Measurements from ENCODE around the gene CNDP2. TPM values are rescaled to one million over a fixed set of nuclear protein-coding genes. Genes with fewer than 3 reads are reported as not detected.

The CNDP2 gene
- total and polyA plus RNA-seq, 2 experiments from 2014 or later, result 95.7 to 135 TPM

DNA sequence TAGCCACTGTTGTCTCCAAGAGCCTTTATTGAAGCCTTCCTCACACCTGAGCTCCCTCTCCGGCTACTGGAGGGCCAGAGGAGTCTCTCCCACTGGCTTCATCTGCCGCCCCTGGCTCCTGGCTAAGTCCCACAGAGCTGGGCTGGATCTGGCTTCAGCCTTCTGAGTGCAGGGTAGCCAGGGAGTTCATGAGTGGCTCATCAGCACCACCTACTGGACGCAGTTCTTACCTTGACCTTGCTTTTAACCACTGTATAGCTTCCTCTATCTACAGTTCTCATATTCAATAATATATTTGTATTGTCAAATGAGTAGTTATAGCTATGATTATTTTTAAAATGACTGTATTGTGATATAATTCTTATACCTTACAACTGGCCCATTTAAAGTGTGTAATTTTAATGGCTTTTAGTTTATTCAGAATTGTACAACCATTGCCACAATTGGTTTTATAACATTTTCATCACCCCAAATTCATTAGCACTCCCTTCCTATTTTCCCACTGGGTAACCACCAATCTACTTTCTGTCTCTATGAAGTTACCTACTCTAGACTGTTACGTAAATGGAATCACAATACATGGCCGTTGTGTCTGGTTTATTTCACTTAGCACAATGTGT lies 55.9 kb downstream of the CNDP2 start:
- peak; percentile 92 for DNase-seq (ENCODE audit: low spot score)
- no peak overlapping the region for H3K4me3 ChIP-seq
- no peaks in the 10 kb centered on the region for H3K27me3 ChIP-seq
- 34% methylated on average over 5 of the region's 5 CpGs for WGBS (ENCODE audit: low lambda C conversion rate, missing lambda C conversion rate)
- no peak for TF ChIP-seq EZH2 (IDR thresholded peaks at IDR 0.05; ENCODE audit: borderline replicate concordance)
- no peak for TF ChIP-seq EZH2phosphoT487 (IDR thresholded peaks at IDR 0.05; ENCODE audit: low read depth, severe bottlenecking, unreplicated experiment)
- TF ChIP-seq, protein P1, sequence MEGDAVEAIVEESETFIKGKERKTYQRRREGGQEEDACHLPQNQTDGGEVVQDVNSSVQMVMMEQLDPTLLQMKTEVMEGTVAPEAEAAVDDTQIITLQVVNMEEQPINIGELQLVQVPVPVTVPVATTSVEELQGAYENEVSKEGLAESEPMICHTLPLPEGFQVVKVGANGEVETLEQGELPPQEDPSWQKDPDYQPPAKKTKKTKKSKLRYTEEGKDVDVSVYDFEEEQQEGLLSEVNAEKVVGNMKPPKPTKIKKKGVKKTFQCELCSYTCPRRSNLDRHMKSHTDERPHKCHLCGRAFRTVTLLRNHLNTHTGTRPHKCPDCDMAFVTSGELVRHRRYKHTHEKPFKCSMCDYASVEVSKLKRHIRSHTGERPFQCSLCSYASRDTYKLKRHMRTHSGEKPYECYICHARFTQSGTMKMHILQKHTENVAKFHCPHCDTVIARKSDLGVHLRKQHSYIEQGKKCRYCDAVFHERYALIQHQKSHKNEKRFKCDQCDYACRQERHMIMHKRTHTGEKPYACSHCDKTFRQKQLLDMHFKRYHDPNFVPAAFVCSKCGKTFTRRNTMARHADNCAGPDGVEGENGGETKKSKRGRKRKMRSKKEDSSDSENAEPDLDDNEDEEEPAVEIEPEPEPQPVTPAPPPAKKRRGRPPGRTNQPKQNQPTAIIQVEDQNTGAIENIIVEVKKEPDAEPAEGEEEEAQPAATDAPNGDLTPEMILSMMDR (IDR thresholded peaks at IDR 0.05; ENCODE audit: poor library complexity), result peak; percentile 81
- no peak overlapping the region for H2AFZ ChIP-seq
- H3K27ac ChIP-seq, result no peak overlapping the region
- H3K79me2 ChIP-seq, result no peaks in the 10 kb centered on the region
- H3K4me1 ChIP-seq (ENCODE audit: insufficient read depth), result no peaks in the 10 kb centered on the region
- H3K4me2 ChIP-seq, result no peak overlapping the region
- no peaks in the 10 kb centered on the region for H3K9me3 ChIP-seq (ENCODE audit: low read depth)
- H3K9me2 ChIP-seq (replicated peaks; ENCODE audit: insufficient read depth), result no peaks in the 10 kb centered on the region
- H3K36me3 ChIP-seq (replicated peaks; ENCODE audit: insufficient read depth, low read depth), result no peaks in the 10 kb centered on the region
- no peaks in the 10 kb centered on the region for H4K20me1 ChIP-seq (ENCODE audit: insufficient read depth, poor library complexity, severe bottlenecking)

DNA sequence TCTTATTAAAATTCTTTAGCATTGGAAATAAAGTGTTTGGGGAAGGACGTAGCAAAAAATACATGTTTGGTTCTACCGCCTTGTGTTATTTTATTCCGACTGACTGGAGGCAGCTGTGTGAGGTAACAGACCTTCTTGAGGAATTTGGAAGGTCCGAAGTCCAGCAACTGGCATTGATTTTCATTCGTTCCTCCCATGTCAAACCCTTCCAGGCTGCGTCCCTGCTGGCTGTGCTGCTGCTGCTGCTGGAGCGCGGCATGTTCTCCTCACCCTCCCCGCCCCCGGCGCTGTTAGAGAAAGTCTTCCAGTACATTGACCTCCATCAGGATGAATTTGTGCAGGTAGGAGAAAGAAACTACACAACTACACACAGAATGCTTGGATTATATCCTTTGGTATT lies 60.0 kb downstream of the CNDP2 start:
- H3K9me2 ChIP-seq (replicated peaks; ENCODE audit: insufficient read depth), result no peaks in the 10 kb centered on the region
- H3K4me2 ChIP-seq, result no peak overlapping the region
- no peak for DNase-seq (ENCODE audit: low spot score)
- no peak overlapping the region for H3K27ac ChIP-seq
- H3K9me3 ChIP-seq (ENCODE audit: low read depth), result no peaks in the 10 kb centered on the region
- no peaks in the 10 kb centered on the region for H3K4me1 ChIP-seq (ENCODE audit: insufficient read depth)
- WGBS (ENCODE audit: low lambda C conversion rate, missing lambda C conversion rate), result 80% methylated on average over 11 of the region's 11 CpGs
- H3K4me3 ChIP-seq, result no peak overlapping the region
- TF ChIP-seq EZH2 (IDR thresholded peaks at IDR 0.05; ENCODE audit: borderline replicate concordance) (no peak), EZH2phosphoT487 (IDR thresholded peaks at IDR 0.05; ENCODE audit: low read depth, severe bottlenecking, unreplicated experiment) (no peak)
- TF ChIP-seq, protein P1 (IDR thresholded peaks at IDR 0.05; ENCODE audit: poor library complexity), result no peak
- H3K79me2 ChIP-seq, result no peaks in the 10 kb centered on the region
- no peaks in the 10 kb centered on the region for H3K36me3 ChIP-seq (replicated peaks; ENCODE audit: insufficient read depth, low read depth)
- H3K27me3 ChIP-seq, result no peaks in the 10 kb centered on the region
- no peaks in the 10 kb centered on the region for H4K20me1 ChIP-seq (ENCODE audit: insufficient read depth, poor library complexity, severe bottlenecking)
- no peak overlapping the region for H2AFZ ChIP-seq

DNA sequence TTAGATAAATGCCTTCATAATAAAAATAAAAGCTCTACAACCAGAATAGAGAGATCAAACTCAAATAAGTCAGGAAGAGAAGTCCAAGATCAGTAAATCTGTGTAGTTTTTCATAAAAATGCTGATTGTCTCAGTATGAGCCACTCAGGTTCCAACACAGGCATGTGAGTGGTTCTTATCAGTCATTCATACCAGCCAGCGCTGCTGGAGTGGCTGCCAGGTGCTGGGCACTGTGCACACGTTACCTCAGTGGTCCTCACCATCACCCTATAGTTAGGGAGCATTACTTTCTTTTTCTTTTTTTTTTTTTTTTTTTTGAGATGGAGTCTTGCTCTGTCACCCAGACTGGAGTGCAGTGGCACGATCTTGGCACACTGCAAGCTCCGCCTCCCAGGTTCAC lies 61.9 kb downstream of the CNDP2 start:
- no peak overlapping the region for H3K4me3 ChIP-seq
- no peak overlapping the region for H2AFZ ChIP-seq
- peaks cover 2% of the 10 kb centered on the region for H3K4me1 ChIP-seq (ENCODE audit: insufficient read depth)
- H3K9me2 ChIP-seq (replicated peaks; ENCODE audit: insufficient read depth), result no peaks in the 10 kb centered on the region
- DNase-seq (ENCODE audit: low spot score), result no peak
- 95% methylated on average over 2 of the region's 4 CpGs for WGBS (ENCODE audit: low lambda C conversion rate, missing lambda C conversion rate)
- no peak overlapping the region for H3K27ac ChIP-seq
- no peaks in the 10 kb centered on the region for H3K79me2 ChIP-seq
- H4K20me1 ChIP-seq (ENCODE audit: insufficient read depth, poor library complexity, severe bottlenecking), result no peaks in the 10 kb centered on the region
- TF ChIP-seq, protein P1 (IDR thresholded peaks at IDR 0.05; ENCODE audit: poor library complexity), result no peak
- no peak for TF ChIP-seq EZH2phosphoT487 (IDR thresholded peaks at IDR 0.05; ENCODE audit: low read depth, severe bottlenecking, unreplicated experiment)
- TF ChIP-seq EZH2 (IDR thresholded peaks at IDR 0.05; ENCODE audit: borderline replicate concordance), result no peak
- no peaks in the 10 kb centered on the region for H3K36me3 ChIP-seq (replicated peaks; ENCODE audit: insufficient read depth, low read depth)
- no peak overlapping the region for H3K4me2 ChIP-seq
- H3K9me3 ChIP-seq (ENCODE audit: low read depth), result no peaks in the 10 kb centered on the region
- no peaks in the 10 kb centered on the region for H3K27me3 ChIP-seq

Measured in hepatocyte (in vitro differentiated cells).